GM18907 (cell line): ENCODE results near the gene ATF6.
A peak's percentile ranks its signal among the peaks of the same experiment; 100 is the strongest.

Experiments used
- ATAC-seq: cut with Tn5 transposase; IDR thresholded peaks from one replicate; pipeline ENCODE4 v1.9.1; 2021; ENCODE audit warnings: mild to moderate bottlenecking, moderate library complexity; ENCODE audit not compliant: unreplicated experiment

ATF6 gene

GRCh38 chr1:161884475-161884874, 118.4 kb downstream of the ATF6 start:
- ATAC-seq: no peak

GRCh38 chr1:161885003-161885402, 118.9 kb downstream of the ATF6 start:
- ATAC-seq: no peak

GRCh38 chr1:161885759-161886158, 119.6 kb downstream of the ATF6 start:
- ATAC-seq: no peak

GRCh38 chr1:161886589-161886988, 120.5 kb downstream of the ATF6 start:
- ATAC-seq: no peak

GRCh38 chr1:161887730-161888287, 121.7 kb downstream of the ATF6 start:
- ATAC-seq: no peak

- ATAC-seq: no peak
Observed at GRCh38 chr1:161890574-161890973, 124.5 kb downstream of the ATF6 start.

- ATAC-seq: no peak
Observed at GRCh38 chr1:161899091-161899490, 133.0 kb downstream of the ATF6 start.

GRCh38 chr1:161900160-161900559, 134.0 kb downstream of the ATF6 start:
- no peak for ATAC-seq

GRCh38 chr1:161902182-161902581, 136.1 kb downstream of the ATF6 start:
- no peak for ATAC-seq

- no peak for ATAC-seq
Observed at GRCh38 chr1:161905269-161905884, 139.3 kb downstream of the ATF6 start.

GRCh38 chr1:161907265-161907664, 141.1 kb downstream of the ATF6 start:
- no peak for ATAC-seq

GRCh38 chr1:161908264-161908663, 142.1 kb downstream of the ATF6 start:
- no peak for ATAC-seq

- no peak for ATAC-seq
Observed at GRCh38 chr1:161910604-161911003, 144.5 kb downstream of the ATF6 start.

- no peak for ATAC-seq
Observed at GRCh38 chr1:161913482-161914140, 147.5 kb downstream of the ATF6 start.

GRCh38 chr1:161914595-161914994, 148.5 kb downstream of the ATF6 start:
- ATAC-seq: no peak

GRCh38 chr1:161915051-161915503, 149.0 kb downstream of the ATF6 start:
- ATAC-seq: peak; percentile 76

GRCh38 chr1:161915978-161916377, 149.9 kb downstream of the ATF6 start:
- no peak for ATAC-seq

- ATAC-seq: no peak
Observed at GRCh38 chr1:161919229-161919628, 153.1 kb downstream of the ATF6 start.

GRCh38 chr1:161921491-161921890, 155.4 kb downstream of the ATF6 start:
- ATAC-seq: no peak

GRCh38 chr1:161921990-161922389, 155.9 kb downstream of the ATF6 start:
- ATAC-seq: no peak

- ATAC-seq: no peak
Observed at GRCh38 chr1:161928056-161928455, 161.9 kb downstream of the ATF6 start.

GRCh38 chr1:161929137-161929536, 163.0 kb downstream of the ATF6 start:
- ATAC-seq: no peak
